ENCODE results near the gene PPIH. TPM values are rescaled to one million over a fixed set of nuclear protein-coding genes. Genes with fewer than 3 reads are reported as not detected.
"Not testable (repeated sequence)": the region's sequence is repeated elsewhere in the genome, so short reads cannot be mapped to it uniquely, and the experiment has no call there.

The PPIH gene
- total and polyA plus RNA-seq, 12 donors = 17.5 to 56.5 (median 28.6) TPM

DNA sequence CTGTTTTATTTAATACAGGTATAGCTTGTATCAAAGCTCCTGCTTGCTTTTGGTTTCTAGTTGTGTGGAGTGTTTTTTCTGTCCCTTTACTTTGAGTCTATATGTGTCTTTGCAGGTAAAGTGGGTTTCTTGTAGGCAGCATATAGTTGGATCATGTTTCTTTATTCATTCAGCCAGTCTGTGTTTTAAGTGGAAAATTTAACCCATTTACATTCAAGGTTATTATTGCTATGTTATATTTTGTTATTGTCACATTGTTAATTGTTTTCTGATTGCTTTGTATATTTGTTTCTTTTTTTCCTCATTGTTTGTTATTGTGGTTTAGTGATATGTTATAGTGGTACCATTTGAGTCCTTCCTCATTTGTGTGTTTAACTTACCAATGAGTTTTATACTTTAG lies 55.1 kb downstream of the PPIH start:
- no peaks in the 10 kb centered on the region for H3K36me3 ChIP-seq (replicated peaks in 1 of 2)
- H3K27ac ChIP-seq = no peak overlapping the region
- H3K27me3 ChIP-seq = no peaks in the 10 kb centered on the region
- H3K4me3 ChIP-seq = no peak overlapping the region
- intact Hi-C loops (cut with DNase I) = no loop called here
- H3K9me3 ChIP-seq (replicated peaks in 1 of 3) = peaks cover 0 to 16% (median 0%) of the 10 kb centered on the region in 3 donors
- no peak for TF ChIP-seq POLR2A (IDR thresholded peaks at IDR 0.05)
- TF ChIP-seq, protein P1, sequence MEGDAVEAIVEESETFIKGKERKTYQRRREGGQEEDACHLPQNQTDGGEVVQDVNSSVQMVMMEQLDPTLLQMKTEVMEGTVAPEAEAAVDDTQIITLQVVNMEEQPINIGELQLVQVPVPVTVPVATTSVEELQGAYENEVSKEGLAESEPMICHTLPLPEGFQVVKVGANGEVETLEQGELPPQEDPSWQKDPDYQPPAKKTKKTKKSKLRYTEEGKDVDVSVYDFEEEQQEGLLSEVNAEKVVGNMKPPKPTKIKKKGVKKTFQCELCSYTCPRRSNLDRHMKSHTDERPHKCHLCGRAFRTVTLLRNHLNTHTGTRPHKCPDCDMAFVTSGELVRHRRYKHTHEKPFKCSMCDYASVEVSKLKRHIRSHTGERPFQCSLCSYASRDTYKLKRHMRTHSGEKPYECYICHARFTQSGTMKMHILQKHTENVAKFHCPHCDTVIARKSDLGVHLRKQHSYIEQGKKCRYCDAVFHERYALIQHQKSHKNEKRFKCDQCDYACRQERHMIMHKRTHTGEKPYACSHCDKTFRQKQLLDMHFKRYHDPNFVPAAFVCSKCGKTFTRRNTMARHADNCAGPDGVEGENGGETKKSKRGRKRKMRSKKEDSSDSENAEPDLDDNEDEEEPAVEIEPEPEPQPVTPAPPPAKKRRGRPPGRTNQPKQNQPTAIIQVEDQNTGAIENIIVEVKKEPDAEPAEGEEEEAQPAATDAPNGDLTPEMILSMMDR (IDR thresholded peaks at IDR 0.05) = no peak
- DNase-seq = no peak
- no peaks in the 10 kb centered on the region for H3K4me1 ChIP-seq (replicated peaks in 1 of 2)

DNA sequence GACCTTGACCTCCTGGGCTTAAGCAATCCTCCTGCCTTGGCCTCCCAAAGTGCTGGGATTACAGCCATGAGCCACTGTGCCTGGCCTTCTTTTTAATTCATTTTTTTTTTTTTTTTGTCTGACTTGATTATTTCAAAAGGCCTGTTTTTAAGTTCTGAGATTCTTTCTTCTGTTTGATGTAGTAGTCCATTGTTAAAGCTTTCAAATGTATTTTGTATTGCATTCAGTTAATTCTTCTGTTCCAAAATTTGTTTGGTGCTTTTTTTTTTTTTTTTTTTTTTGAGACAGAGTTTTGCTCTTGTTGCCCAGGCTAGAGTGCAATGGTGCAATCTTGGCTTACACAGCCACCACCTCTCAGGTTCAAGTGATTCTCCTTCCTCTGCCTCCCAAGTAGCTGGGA lies 56.2 kb downstream of the PPIH start:
- H3K27me3 ChIP-seq; H3K36me3 ChIP-seq (replicated peaks in 1 of 2); H3K27ac ChIP-seq; DNase-seq; H3K4me1 ChIP-seq (replicated peaks in 1 of 2); intact Hi-C loops (cut with DNase I); H3K4me3 ChIP-seq: not testable (repeated sequence)
- H3K9me3 ChIP-seq (replicated peaks in 1 of 3) = peaks cover 0 to 16% (median 0%) of the 10 kb centered on the region in 3 donors

DNA sequence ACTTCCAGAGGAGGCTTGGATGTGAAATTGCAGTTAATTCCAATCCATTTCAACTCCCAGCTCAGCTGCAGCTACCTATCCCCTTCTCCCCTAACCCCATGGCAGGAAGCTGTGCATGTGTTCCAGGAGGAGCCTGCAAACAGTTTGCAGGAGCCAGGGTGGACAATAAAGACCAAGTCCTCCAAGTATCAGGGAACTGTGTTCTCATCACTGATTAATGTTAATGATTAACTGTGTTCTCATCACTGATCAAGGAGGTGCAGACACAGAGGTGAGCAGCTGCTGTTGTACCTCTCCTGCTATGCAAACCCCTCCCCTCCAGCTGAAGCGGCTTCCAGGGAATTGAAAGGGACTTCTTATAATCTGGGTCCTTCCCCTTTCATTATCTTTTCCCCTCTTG lies 62.6 kb downstream of the PPIH start:
- WGBS, 4 donors = 90 to 100% (median 97%) methylated on average over 1 of the region's 1 CpG
- Histone ChIP-seq H3K4me1 (replicated peaks in 1 of 2) (no peaks in the 10 kb centered on the region), H3K4me3 (no peak overlapping the region), H3K9me3 (replicated peaks in 1 of 3) (no peaks in the 10 kb centered on the region), H3K27ac (no peak overlapping the region), H3K36me3 (replicated peaks in 1 of 2) (no peaks in the 10 kb centered on the region), H3K27me3 (no peaks in the 10 kb centered on the region)
- no peak for DNase-seq
- TF ChIP-seq, protein P1 (IDR thresholded peaks at IDR 0.05) = no peak
- no peak for TF ChIP-seq POLR2A (IDR thresholded peaks at IDR 0.05)
- intact Hi-C loops (cut with DNase I) = no loop called here

DNA sequence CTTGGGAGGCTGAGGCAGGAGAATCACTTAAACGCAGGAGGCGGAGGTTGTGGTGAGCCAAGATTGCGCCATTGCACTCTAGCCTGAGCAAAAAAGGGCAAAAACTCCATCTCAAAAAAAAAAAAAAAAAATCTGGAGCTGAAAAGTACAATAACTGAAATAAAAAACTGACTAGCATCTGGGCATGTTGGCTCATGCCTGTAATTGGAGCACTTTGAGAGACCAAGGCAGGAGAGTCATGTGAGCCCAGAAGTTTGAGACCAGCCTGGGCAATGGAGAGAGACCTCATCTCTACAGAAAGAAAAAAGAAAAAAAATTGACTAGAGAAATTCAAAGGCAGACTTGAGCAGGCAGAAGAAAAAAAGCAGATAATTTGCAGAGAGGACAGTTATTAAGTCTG lies 63.7 kb downstream of the PPIH start:
- TF ChIP-seq, protein P1 (IDR thresholded peaks at IDR 0.05) = no peak
- TF ChIP-seq POLR2A (IDR thresholded peaks at IDR 0.05) = no peak
- H3K27ac ChIP-seq = no peak overlapping the region
- H3K4me1 ChIP-seq (replicated peaks in 1 of 2) = no peaks in the 10 kb centered on the region
- H3K36me3 ChIP-seq (replicated peaks in 1 of 2) = no peaks in the 10 kb centered on the region
- DNase-seq = no peak
- H3K9me3 ChIP-seq (replicated peaks in 1 of 3) = no peaks in the 10 kb centered on the region
- WGBS, 4 donors = 91 to 95% (median 92%) methylated on average over 3 of the region's 3 CpGs
- no peak overlapping the region for H3K4me3 ChIP-seq
- no peaks in the 10 kb centered on the region for H3K27me3 ChIP-seq
- intact Hi-C loops (cut with DNase I) = no loop called here

DNA sequence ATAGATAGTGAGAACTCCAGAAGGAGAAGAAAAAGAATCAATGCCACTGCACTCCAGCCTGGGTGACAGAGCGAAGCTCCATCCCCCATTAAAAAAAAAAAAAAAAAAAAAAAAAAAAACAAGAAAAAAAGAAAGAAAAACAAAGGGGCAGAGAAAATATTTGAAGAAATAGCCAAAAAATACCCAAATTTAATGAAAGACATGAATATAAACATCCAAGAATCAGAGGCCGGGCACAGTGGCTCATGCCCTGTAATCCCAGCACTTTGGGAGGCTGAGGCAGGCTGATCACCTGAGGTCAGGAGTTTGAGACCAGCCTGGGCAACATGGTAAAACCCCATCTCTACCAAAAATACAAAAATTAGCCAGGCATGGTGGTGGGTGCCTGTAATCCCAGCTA lies 64.2 kb downstream of the PPIH start:
- H3K4me3 ChIP-seq; DNase-seq; intact Hi-C loops (cut with DNase I); H3K9me3 ChIP-seq (replicated peaks in 1 of 3); H3K27me3 ChIP-seq; H3K4me1 ChIP-seq (replicated peaks in 1 of 2); H3K27ac ChIP-seq; H3K36me3 ChIP-seq (replicated peaks in 1 of 2): not testable (repeated sequence)
- 82 to 100% (median 98%) methylated on average over 2 of the region's 2 CpGs for WGBS, 4 donors

Measured in adrenal gland (tissue), 12 donors.